ENCODE measurements around the gene YPEL2. TPM values are rescaled to one million over a fixed set of nuclear protein-coding genes. Genes with fewer than 3 reads are reported as not detected.

The YPEL2 gene
- total RNA-seq, 1 experiment from 2014 or later, result 4.7 TPM

DNA sequence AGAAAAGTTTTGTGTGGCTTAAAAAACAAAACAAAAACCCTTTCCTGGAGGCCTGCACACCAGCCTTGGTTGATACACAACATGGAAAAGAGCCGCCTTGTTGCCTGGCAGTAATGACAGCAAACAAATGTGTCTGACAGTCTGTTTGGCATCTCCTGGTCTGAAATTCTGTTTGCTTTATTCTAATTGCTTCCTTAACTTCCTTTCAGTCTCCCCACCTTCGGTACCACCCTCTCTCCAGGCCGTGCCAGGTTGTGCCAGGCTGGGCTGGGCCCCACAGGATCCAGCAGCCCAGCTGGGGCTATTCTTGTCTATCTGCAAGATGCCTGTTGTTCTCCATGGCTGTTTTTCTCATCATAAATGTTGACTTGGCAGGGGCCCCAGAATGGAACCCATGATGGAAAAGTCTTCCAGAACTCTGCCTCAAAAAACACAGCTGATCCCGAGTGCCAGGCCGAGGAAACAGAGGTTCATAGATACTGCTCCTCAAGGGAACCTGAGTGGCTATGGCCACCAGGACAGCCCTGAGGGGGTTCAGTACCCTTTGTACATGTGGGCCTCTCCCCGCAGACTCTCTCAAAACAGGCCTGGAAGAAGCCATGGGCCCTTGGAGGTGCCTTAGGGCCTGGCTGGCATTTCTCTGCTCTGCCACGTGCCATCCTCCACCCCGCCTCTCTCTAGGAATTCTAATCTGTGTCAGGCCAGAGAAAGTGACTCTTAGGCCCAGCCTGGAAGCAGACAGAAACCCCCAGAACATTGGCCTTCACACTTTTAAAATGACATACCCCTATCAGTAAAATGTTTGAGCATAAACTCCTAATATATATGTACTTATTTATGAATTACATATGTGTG, 50.5 kb downstream of the YPEL2 start:
- intact Hi-C loops (cut with micrococcal nuclease), result no loop called here
- H3K79me2 ChIP-seq (ENCODE audit: insufficient read depth, low read length), result no peaks in the 10 kb centered on the region
- H3K4me2 ChIP-seq (ENCODE audit: low read length), result no peak overlapping the region
- TF ChIP-seq, protein P1, sequence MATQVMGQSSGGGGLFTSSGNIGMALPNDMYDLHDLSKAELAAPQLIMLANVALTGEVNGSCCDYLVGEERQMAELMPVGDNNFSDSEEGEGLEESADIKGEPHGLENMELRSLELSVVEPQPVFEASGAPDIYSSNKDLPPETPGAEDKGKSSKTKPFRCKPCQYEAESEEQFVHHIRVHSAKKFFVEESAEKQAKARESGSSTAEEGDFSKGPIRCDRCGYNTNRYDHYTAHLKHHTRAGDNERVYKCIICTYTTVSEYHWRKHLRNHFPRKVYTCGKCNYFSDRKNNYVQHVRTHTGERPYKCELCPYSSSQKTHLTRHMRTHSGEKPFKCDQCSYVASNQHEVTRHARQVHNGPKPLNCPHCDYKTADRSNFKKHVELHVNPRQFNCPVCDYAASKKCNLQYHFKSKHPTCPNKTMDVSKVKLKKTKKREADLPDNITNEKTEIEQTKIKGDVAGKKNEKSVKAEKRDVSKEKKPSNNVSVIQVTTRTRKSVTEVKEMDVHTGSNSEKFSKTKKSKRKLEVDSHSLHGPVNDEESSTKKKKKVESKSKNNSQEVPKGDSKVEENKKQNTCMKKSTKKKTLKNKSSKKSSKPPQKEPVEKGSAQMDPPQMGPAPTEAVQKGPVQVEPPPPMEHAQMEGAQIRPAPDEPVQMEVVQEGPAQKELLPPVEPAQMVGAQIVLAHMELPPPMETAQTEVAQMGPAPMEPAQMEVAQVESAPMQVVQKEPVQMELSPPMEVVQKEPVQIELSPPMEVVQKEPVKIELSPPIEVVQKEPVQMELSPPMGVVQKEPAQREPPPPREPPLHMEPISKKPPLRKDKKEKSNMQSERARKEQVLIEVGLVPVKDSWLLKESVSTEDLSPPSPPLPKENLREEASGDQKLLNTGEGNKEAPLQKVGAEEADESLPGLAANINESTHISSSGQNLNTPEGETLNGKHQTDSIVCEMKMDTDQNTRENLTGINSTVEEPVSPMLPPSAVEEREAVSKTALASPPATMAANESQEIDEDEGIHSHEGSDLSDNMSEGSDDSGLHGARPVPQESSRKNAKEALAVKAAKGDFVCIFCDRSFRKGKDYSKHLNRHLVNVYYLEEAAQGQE (IDR thresholded peaks at IDR 0.05; ENCODE audit: low read depth), result no peak
- TF ChIP-seq JUND (IDR thresholded peaks at IDR 0.05), result no peak
- no peak for TF ChIP-seq SP1 (IDR thresholded peaks at IDR 0.05; ENCODE audit: low read depth)
- TF ChIP-seq, protein P2, sequence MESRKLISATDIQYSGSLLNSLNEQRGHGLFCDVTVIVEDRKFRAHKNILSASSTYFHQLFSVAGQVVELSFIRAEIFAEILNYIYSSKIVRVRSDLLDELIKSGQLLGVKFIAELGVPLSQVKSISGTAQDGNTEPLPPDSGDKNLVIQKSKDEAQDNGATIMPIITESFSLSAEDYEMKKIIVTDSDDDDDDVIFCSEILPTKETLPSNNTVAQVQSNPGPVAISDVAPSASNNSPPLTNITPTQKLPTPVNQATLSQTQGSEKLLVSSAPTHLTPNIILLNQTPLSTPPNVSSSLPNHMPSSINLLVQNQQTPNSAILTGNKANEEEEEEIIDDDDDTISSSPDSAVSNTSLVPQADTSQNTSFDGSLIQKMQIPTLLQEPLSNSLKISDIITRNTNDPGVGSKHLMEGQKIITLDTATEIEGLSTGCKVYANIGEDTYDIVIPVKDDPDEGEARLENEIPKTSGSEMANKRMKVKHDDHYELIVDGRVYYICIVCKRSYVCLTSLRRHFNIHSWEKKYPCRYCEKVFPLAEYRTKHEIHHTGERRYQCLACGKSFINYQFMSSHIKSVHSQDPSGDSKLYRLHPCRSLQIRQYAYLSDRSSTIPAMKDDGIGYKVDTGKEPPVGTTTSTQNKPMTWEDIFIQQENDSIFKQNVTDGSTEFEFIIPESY (IDR thresholded peaks at IDR 0.05; ENCODE audit: extremely low read depth, insufficient replicate concordance, low read length), result no peak
- TF ChIP-seq SIN3A (IDR thresholded peaks at IDR 0.05; ENCODE audit: low read depth), result no peak
- TF ChIP-seq, protein P3, sequence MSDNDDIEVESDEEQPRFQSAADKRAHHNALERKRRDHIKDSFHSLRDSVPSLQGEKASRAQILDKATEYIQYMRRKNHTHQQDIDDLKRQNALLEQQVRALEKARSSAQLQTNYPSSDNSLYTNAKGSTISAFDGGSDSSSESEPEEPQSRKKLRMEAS (IDR thresholded peaks at IDR 0.05), result no peak
- TF ChIP-seq POLR2AphosphoS5 (IDR thresholded peaks at IDR 0.05; ENCODE audit: low read depth, low read length), result no peak
- no peak for TF ChIP-seq SRF (IDR thresholded peaks at IDR 0.05; ENCODE audit: low read depth)
- TF ChIP-seq EGR1 (IDR thresholded peaks at IDR 0.05; ENCODE audit: low read depth), result no peak
- no peak overlapping the region for H3K4me3 ChIP-seq (replicated peaks in 1 of 2; ENCODE audit: low read depth in 1 of 2, low read length in 2 of 2)
- H3K9me2 ChIP-seq (ENCODE audit: insufficient read depth), result no peaks in the 10 kb centered on the region
- BruUV-seq (replicated peaks), result no TSS peak
- H3K27me3 ChIP-seq (ENCODE audit: insufficient read depth, low read length), result no peaks in the 10 kb centered on the region
- no peak for ATAC-seq
- RAD21 ChIA-PET (ENCODE audit: low non-redundant PET in 1 of 2, low total read pairs in 2 of 2, uncharacterized antibody in 2 of 2, unreplicated experiment in 2 of 2), result no interaction called here
- H3K4me1 ChIP-seq (ENCODE audit: control insufficient read depth in 1 of 2, insufficient read depth in 2 of 2, low read length in 2 of 2), result peaks cover 0 to 3% of the 10 kb centered on the region in 2 experiments; a peak in 1 of 4 replicates
- no peak overlapping the region for H3K9ac ChIP-seq (ENCODE audit: low read length)
- no peak overlapping the region for H2AFZ ChIP-seq (ENCODE audit: low read depth, low read length, poor library complexity, severe bottlenecking)
- no peaks in the 10 kb centered on the region for H3K36me3 ChIP-seq (ENCODE audit: control insufficient read depth in 1 of 2, insufficient read depth in 2 of 2, low read length in 2 of 2)
- H3K9me3 ChIP-seq (ENCODE audit: control insufficient read depth in 1 of 2, insufficient read depth in 1 of 2, low read depth in 1 of 2, low read length in 2 of 2), result no peaks in the 10 kb centered on the region
- no peak overlapping the region for H3K27ac ChIP-seq (ENCODE audit: low read depth, low read length)
- no peaks in the 10 kb centered on the region for H4K20me1 ChIP-seq (ENCODE audit: insufficient read depth)
- DNase-seq (ENCODE audit: low read depth, low spot score), result no peak
- CTCF ChIA-PET, result no interaction called here
- POLR2A ChIA-PET, result no interaction called here

Data from HCT116 (cell line).